Activated CD8-positive, alpha-beta T cell treated with anti-CD3 and anti-CD28 coated beads for 36 hours (primary cell): ENCODE measurements around the gene STAU1. TPM values are rescaled to one million over a fixed set of nuclear protein-coding genes. Genes with fewer than 3 reads are reported as not detected.

Experiments used
- ATAC-seq: fragments of 200-7000 bp; cut with Tn5 transposase; one replicate; pipeline ENCODE4 v1.10.0; 2021; ENCODE audit warnings: mild to moderate bottlenecking, moderate library complexity
- CTCF ChIA-PET: fragments of 350-600 bp; sonication (Branson Sonifier 250); formaldehyde crosslinking; loops from one replicate; lab custom pipeline; 2021; ENCODE audit warnings: antibody characterized with exemption; lab: Charles Lee
- POLR2A ChIA-PET: fragments of 350-600 bp; sonication (Branson Sonifier 250); formaldehyde crosslinking; loops from one replicate; lab custom pipeline; 2021; ENCODE audit warnings: antibody characterized with exemption; lab: Charles Lee
- DNase-seq: peaks from one replicate; pipeline ENCODE4 v3.0.0-alpha.2; 2020
- H3K27ac Mint-ChIP-seq: one replicate; pipeline ENCODE4 v1.8.0; 2021; ENCODE audit warnings: mild to moderate bottlenecking, mixed read lengths
- H3K27me3 Mint-ChIP-seq: one replicate; pipeline ENCODE4 v1.8.0; 2021; ENCODE audit warnings: mixed read lengths
- H3K36me3 Mint-ChIP-seq: one replicate; pipeline ENCODE4 v1.8.0; 2021; ENCODE audit warnings: low read depth, mixed read lengths
- H3K4me1 Mint-ChIP-seq: one replicate; pipeline ENCODE4 v1.8.0; 2021; ENCODE audit warnings: low read depth, mixed read lengths
- H3K4me3 Mint-ChIP-seq: one replicate; pipeline ENCODE4 v1.8.0; 2021; ENCODE audit warnings: mild to moderate bottlenecking, moderate library complexity, mixed read lengths
- H3K9me3 Mint-ChIP-seq: one replicate; pipeline ENCODE4 v1.8.0; 2021; ENCODE audit warnings: mixed read lengths
- CTCF ChIP-seq: fragments of 200-600 bp; IDR thresholded peaks from one replicate; pipeline ENCODE4 v1.8.0; 2022; ENCODE audit warnings: antibody characterized with exemption, mild to moderate bottlenecking
- intact Hi-C: fragments of 100-400 bp; cut with micrococcal nuclease; formaldehyde crosslinking; loops from one replicate; pipeline ENCODE4 v1.10.0; 2022
- total RNA-seq, 2 experiments: library from RNA; stranded (reverse); gene quantifications; one replicate each; pipeline ENCODE4 v1.2.3, GENCODE V29; 2021

The STAU1 gene
- total RNA-seq, 2 experiments from 2014 or later, result 57.7 to 60.1 TPM

- H3K36me3 Mint-ChIP-seq, result peaks cover 52% of the 10 kb centered on the region
- no peaks in the 10 kb centered on the region for H3K9me3 Mint-ChIP-seq
- CTCF ChIA-PET, result interaction anchor here (2.8 kb wide), 1 partner anchor 16 kb away, joined by 10 read pairs; no protein-coding TSS in a partner anchor
- no peak for ATAC-seq
- TF ChIP-seq CTCF, result no peak
- no peak overlapping the region for H3K27ac Mint-ChIP-seq
- no peaks in the 10 kb centered on the region for H3K27me3 Mint-ChIP-seq
- intact Hi-C loops, result no loop called here
- H3K4me1 Mint-ChIP-seq, result peaks cover 10% of the 10 kb centered on the region
- H3K4me3 Mint-ChIP-seq, result no peak overlapping the region
- no peak for DNase-seq
- POLR2A ChIA-PET, result interaction anchor here (0.8 to 2.5 kb wide), 2 partner anchors 12 to 14 kb away, joined by 4 to 12 read pairs; no protein-coding TSS in a partner anchor
Observed at GRCh38 chr20:49233226-49233625, 45.1 kb upstream of the STAU1 start.

- no peak for DNase-seq
- H3K4me1 Mint-ChIP-seq, result peaks cover 10% of the 10 kb centered on the region
- ChIA-PET POLR2A (interaction anchor here (0.8 to 1.2 kb wide), 2 partner anchors 12 to 13 kb away, joined by 3 to 4 read pairs; no protein-coding TSS in a partner anchor), CTCF (no interaction called here)
- H3K27me3 Mint-ChIP-seq, result no peaks in the 10 kb centered on the region
- H3K9me3 Mint-ChIP-seq, result no peaks in the 10 kb centered on the region
- TF ChIP-seq CTCF, result no peak
- peak overlapping the region; percentile 59 for H3K27ac Mint-ChIP-seq
- ATAC-seq, result no peak
- no peak overlapping the region for H3K4me3 Mint-ChIP-seq
- H3K36me3 Mint-ChIP-seq, result peaks cover 53% of the 10 kb centered on the region
- intact Hi-C loops, result no loop called here
Observed at GRCh38 chr20:49231471-49231870, 43.3 kb upstream of the STAU1 start.

DNA sequence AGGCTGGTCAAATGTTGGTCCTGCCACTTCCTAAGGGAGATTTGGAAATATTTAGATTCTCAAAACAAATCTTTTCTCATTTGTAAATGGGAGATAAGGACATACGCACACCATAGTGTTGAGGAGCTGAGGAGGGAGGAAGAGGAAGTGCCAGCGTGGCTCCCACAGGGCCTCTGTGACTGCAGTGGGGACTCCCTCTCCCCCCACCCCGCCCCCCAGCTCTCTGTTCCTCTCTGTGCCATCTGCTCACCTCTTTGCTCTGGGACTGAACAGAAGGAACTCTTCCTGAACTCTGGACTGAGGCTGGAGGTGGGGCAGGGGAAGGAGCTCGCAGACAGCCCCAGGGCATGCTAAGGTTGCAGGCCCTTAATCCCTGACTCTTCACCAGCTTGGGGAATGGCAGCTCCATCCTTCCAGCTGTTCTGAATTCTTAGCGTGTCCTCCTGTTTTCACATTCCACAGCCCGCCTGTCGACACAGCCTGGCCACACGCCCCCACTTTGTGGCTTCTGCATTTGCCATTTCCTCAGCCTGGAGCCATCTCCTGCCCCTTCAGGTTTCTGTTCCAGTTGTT, 42.5 kb upstream of the STAU1 start:
- ChIA-PET CTCF (interaction anchor here (1.7 kb wide), 1 partner anchor 14 kb away, joined by 9 read pairs; no protein-coding TSS in a partner anchor), POLR2A (interaction anchor here (1.2 kb wide), 1 partner anchor 13 kb away, joined by 4 read pairs; no protein-coding TSS in a partner anchor)
- no peaks in the 10 kb centered on the region for H3K27me3 Mint-ChIP-seq
- intact Hi-C loops, result no loop called here
- peaks cover 10% of the 10 kb centered on the region for H3K4me1 Mint-ChIP-seq
- no peak overlapping the region for H3K4me3 Mint-ChIP-seq
- peaks cover 55% of the 10 kb centered on the region for H3K36me3 Mint-ChIP-seq
- peak overlapping the region; percentile 59 for H3K27ac Mint-ChIP-seq
- ATAC-seq (no peak), DNase-seq (no peak)
- no peaks in the 10 kb centered on the region for H3K9me3 Mint-ChIP-seq
- TF ChIP-seq CTCF, result no peak

GRCh38 chr20:49230021-49230420, 41.9 kb upstream of the STAU1 start:
- H3K9me3 Mint-ChIP-seq, result no peaks in the 10 kb centered on the region
- TF ChIP-seq CTCF, result no peak
- H3K27me3 Mint-ChIP-seq, result no peaks in the 10 kb centered on the region
- ATAC-seq, result no peak
- H3K27ac Mint-ChIP-seq, result peak overlapping the region; percentile 34
- peaks cover 10% of the 10 kb centered on the region for H3K4me1 Mint-ChIP-seq
- H3K4me3 Mint-ChIP-seq, result no peak overlapping the region
- intact Hi-C loops, result no loop called here
- POLR2A ChIA-PET, result interaction anchor here (0.6 to 1.2 kb wide), 2 partner anchors 13 to 14 kb away, joined by 3 to 4 read pairs; no protein-coding TSS in a partner anchor
- CTCF ChIA-PET, result interaction anchor here (1.7 kb wide), 1 partner anchor 13 kb away, joined by 9 read pairs; no protein-coding TSS in a partner anchor
- DNase-seq, result no peak
- peaks cover 57% of the 10 kb centered on the region for H3K36me3 Mint-ChIP-seq

DNA sequence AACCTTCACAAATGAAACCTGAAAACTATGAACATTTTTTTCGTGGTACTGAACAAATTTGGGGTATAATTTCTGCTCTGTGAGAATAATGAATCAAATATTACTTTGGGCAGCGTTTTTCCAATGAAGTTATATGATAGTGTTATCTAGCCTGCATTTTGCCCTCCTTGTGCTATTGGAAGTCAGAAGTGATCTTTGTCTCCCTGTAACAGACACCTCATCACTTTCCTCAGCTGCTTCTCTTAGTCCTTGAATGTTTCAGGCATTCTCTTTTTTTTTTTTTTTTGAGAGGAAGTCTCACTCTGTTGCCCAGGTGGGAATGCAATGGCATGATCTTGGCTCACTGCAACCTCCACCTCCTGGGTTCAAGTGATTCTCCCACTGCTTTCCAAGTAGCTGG, 41.2 kb upstream of the STAU1 start:
- intact Hi-C loops, result no loop called here
- no peak for DNase-seq
- Mint-ChIP-seq H3K9me3 (no peaks in the 10 kb centered on the region), H3K4me1 (peaks cover 10% of the 10 kb centered on the region), H3K36me3 (peaks cover 61% of the 10 kb centered on the region), H3K27me3 (no peaks in the 10 kb centered on the region), H3K27ac (no peak overlapping the region), H3K4me3 (no peak overlapping the region)
- CTCF ChIA-PET, result interaction anchor here (0.6 to 1.7 kb wide), 2 partner anchors 12 to 116 kb away, joined by 3 to 9 read pairs; no protein-coding TSS in a partner anchor
- POLR2A ChIA-PET, result interaction anchor here (0.6 to 0.7 kb wide), 2 partner anchors 15 to 280 kb away, joined by 3 read pairs; no protein-coding TSS in a partner anchor
- no peak for TF ChIP-seq CTCF
- ATAC-seq, result no peak
